K562 (cell line): ENCODE data around the gene GASK1A. TPM values are rescaled to one million over a fixed set of nuclear protein-coding genes. Genes with fewer than 3 reads are reported as not detected.
A peak's percentile ranks its signal among the peaks of the same experiment; 100 is the strongest.
"Not testable (repeated sequence)": the region's sequence is repeated elsewhere in the genome, so short reads cannot be mapped to it uniquely, and the experiment has no call there.

Source experiments
- ATAC-seq: fragments of 200-7000 bp; cut with Tn5 transposase; 3 replicates; pipeline ENCODE4 v1.9.1; 2020; ENCODE audit warnings: moderate library complexity
- BruUV-seq: library from RNA; stranded (reverse); fragments of 400-500 nt; replicated peaks from 2 replicates; lab custom pipeline; 2021; lab: Mats Ljungman, UMichigan
- CTCF ChIA-PET: fragments of 300-600 bp; formaldehyde crosslinking; extraction: SDS; loops from one replicate; lab custom pipeline; 2021; ENCODE audit warnings: low intra/inter-chr PET ratio; lab: Yijun Ruan, JAX
- POLR2A ChIA-PET: fragments of 300-600, 350-650 bp; sonication (Branson Sonifier 250); formaldehyde crosslinking; extraction: SDS; loops from one replicate; lab custom pipeline; 2021; ENCODE audit warnings: antibody characterized with exemption, inconsistent platforms; lab: Yijun Ruan, JAX
- DNase-seq, 4 experiments: peaks; one replicate each; pipeline versions ENCODE4 v3.0.0 to v3.0.0-alpha.2; 2011 to 2018; ENCODE audit warnings: low spot score in 3 of 4, mixed read lengths in 3 of 4; ENCODE audit errors: extremely low read depth in 1 of 4
- FAIRE-seq: peaks from 2 replicates; lab custom pipeline; 2011; peaks lifted over from hg19 to GRCh38; lab: Jason Lieb, UNC
- H2AFZ ChIP-seq: 2 replicates; pipeline ENCODE4 v1.6.0; 2011; ENCODE audit warnings: low read depth, low read length, control low read depth, inconsistent platforms
- H3K27ac ChIP-seq: fragments of 200-600 bp; 3 replicates; pipeline ENCODE4 v1.8.0; 2011; ENCODE audit warnings: low read depth, mild to moderate bottlenecking, control low read depth, inconsistent platforms, low read length, moderate library complexity, mixed read lengths; ENCODE audit errors: extremely low read depth
- H3K27me3 ChIP-seq, 2 experiments: fragments of 300-600 bp in 1 of 2; 2 replicates in 1 of 2; 3 replicates in 1 of 2; pipeline versions ENCODE4 v1.6.0 to v1.8.0; 2011; ENCODE audit warnings: inconsistent platforms in 2 of 2, low read length in 2 of 2, mild to moderate bottlenecking in 1 of 2, mixed read lengths in 1 of 2, moderate library complexity in 1 of 2; ENCODE audit not compliant: control insufficient read depth in 2 of 2, insufficient read depth in 2 of 2
- H3K36me3 ChIP-seq: fragments of 300-600 bp; 3 replicates; pipeline ENCODE4 v1.8.0; 2011; ENCODE audit warnings: mild to moderate bottlenecking, low read length, inconsistent platforms; ENCODE audit not compliant: control insufficient read depth, insufficient read depth
- H3K4me1 ChIP-seq, 2 experiments: fragments of 200-600 bp in 1 of 2; replicated peaks in 1 of 2; 2 replicates in 1 of 2; 3 replicates in 1 of 2; pipeline versions ENCODE4 v1.5.1 to v1.8.0; 2011; ENCODE audit warnings: inconsistent platforms in 2 of 2, low read length in 2 of 2, mild to moderate bottlenecking in 1 of 2, mixed read lengths in 1 of 2, moderate library complexity in 1 of 2; ENCODE audit not compliant: control insufficient read depth in 2 of 2, insufficient read depth in 2 of 2
- H3K4me2 ChIP-seq: 2 replicates; pipeline ENCODE4 v1.6.1; 2011; ENCODE audit warnings: low read length, control low read depth, inconsistent platforms, mixed read lengths; ENCODE audit not compliant: insufficient read depth
- H3K4me3 ChIP-seq: fragments of 200-600 bp; sonication (generic), shearing (Covaris generic); 2 replicates; pipeline ENCODE4 v1.5.1; 2016; ENCODE audit warnings: control low read depth, inconsistent platforms
- H3K79me2 ChIP-seq: fragments of 200-600 bp; 3 replicates; pipeline ENCODE4 v1.8.0; 2011; ENCODE audit warnings: low read length, inconsistent platforms; ENCODE audit not compliant: control insufficient read depth, insufficient read depth
- H3K9ac ChIP-seq, 2 experiments: 2 replicates each; pipeline versions ENCODE4 v1.6.0 to v1.6.1; 2011; ENCODE audit warnings: low read depth in 2 of 2, low read length in 2 of 2, control low read depth in 1 of 2, inconsistent platforms in 1 of 2, mild to moderate bottlenecking in 1 of 2, mixed read lengths in 1 of 2; ENCODE audit not compliant: insufficient read depth in 1 of 2
- H3K9me1 ChIP-seq: one replicate; pipeline ENCODE4 v1.6.0; 2011; ENCODE audit warnings: inconsistent platforms, mild to moderate bottlenecking, low read length, moderate library complexity; ENCODE audit not compliant: control insufficient read depth, insufficient read depth
- H3K9me3 ChIP-seq: replicated peaks from 2 replicates; pipeline ENCODE4 v1.5.1; 2011; ENCODE audit warnings: low read depth, low read length, inconsistent platforms; ENCODE audit not compliant: control insufficient read depth, insufficient read depth
- H4K20me1 ChIP-seq: replicated peaks from 2 replicates; pipeline ENCODE4 v1.6.1; 2011; ENCODE audit warnings: low read length, inconsistent platforms, mixed read lengths; ENCODE audit not compliant: control insufficient read depth, insufficient read depth
- MITF ChIP-seq: IDR thresholded peaks from 2 replicates; pipeline ENCODE4 v1.6.1; 2014; ENCODE audit warnings: antibody characterized with exemption
- PCBP1 ChIP-seq: fragments of 200-400 bp; formaldehyde crosslinking; IDR thresholded peaks from 2 replicates; pipeline ENCODE4 v1.6.1; 2018; ENCODE audit warnings: mild to moderate bottlenecking, low read depth, low read length; ENCODE audit not compliant: poor library complexity, severe bottlenecking
- POLR2AphosphoS2 ChIP-seq: IDR thresholded peaks from 2 replicates; pipeline ENCODE4 v1.6.1; 2012; ENCODE audit warnings: low read length, improper control_type of control experiment
- RBM25 ChIP-seq: fragments of 200-400 bp; formaldehyde crosslinking; IDR thresholded peaks from 2 replicates; pipeline ENCODE4 v1.6.1; 2018; ENCODE audit warnings: low read length, low read depth, moderate library complexity; ENCODE audit not compliant: severe bottlenecking
- TEAD1 ChIP-seq, 2 experiments: fragments of 450-650 bp in 1 of 2; sonication (generic) in 1 of 2; formaldehyde crosslinking; IDR thresholded peaks; 2 replicates each; pipeline versions ENCODE4 v1.4.0 to v1.8.0; 2020 to 2022; ENCODE audit warnings: mild to moderate bottlenecking in 2 of 2, missing genetic modification reagents in 1 of 2
- ZNF121 ChIP-seq: sonication (generic); formaldehyde crosslinking; conservative IDR thresholded peaks from 2 replicates; pipeline ENCODE4 v1.8.0; 2022; ENCODE audit warnings: missing genetic modification reagents
- WGBS: fragments of 100-300 bp; shearing (Covaris generic); methylation state at CpG from one replicate; pipeline ENCODE4 v1.1.6; 2016; ENCODE audit warnings: low coverage, mixed read lengths; ENCODE audit not compliant: insufficient coverage; ENCODE audit errors: missing lambda C conversion rate; 5-methylcytosine and 5-hydroxymethylcytosine counted together
- in situ Hi-C: fragments of 300-500 bp; cut with MboI; formaldehyde crosslinking; loops from 4 replicates; pipeline ENCODE4 v1.15.0; 2018; ENCODE audit warnings: inconsistent platforms, mixed read lengths
- intact Hi-C: fragments of 100-400 bp; cut with micrococcal nuclease; formaldehyde crosslinking; loops from 2 replicates; pipeline ENCODE4 v1.14.2; 2022
- polyA plus RNA-seq, 8 experiments: library from polyadenylated mRNA; depleted of rRNA in 4 of 8; stranded (reverse) in 5 of 8; unstranded in 3 of 8; fragments of >200 nt; fragmentation: Nextera tagmentation in 2 of 8; fragmentation: Illumina TruSeq in 1 of 8; extraction: Ambion mirVana in 2 of 8; extraction: Trizol in 1 of 8; gene quantifications; 2 replicates each; pipeline versions ENCODE4 v1.2.1 to v1.2.3, GENCODE V29; 2011 to 2014; ENCODE audit warnings: inconsistent platforms in 1 of 8, missing spikeins in 1 of 8
- total RNA-seq, 7 experiments: library from RNA; depleted of rRNA in 6 of 7; stranded (reverse); fragments of >200 nt in 6 of 7; fragmentation: Illumina TruSeq in 2 of 7; extraction: Trizol in 2 of 7; gene quantifications; 2 replicates each; pipeline versions ENCODE4 v1.2.1 to v1.2.3, GENCODE V29; 2011 to 2021; ENCODE audit warnings: low replicate concordance in 1 of 7

The GASK1A gene
- total and polyA plus RNA-seq, 9 of the 15 experiments (the other 6 are each of a cell fraction or from before 2014, with no cell fraction given): 0.04 to 0.11 (median 0.05) TPM; not detected in 5

GRCh38 chr3:43070670-43071069, 91.6 kb downstream of the GASK1A start:
- ATAC-seq, H3K4me3 ChIP-seq, in situ Hi-C loops, H3K4me2 ChIP-seq, H3K27ac ChIP-seq, H2AFZ ChIP-seq, H3K79me2 ChIP-seq, H3K9ac ChIP-seq, H3K27me3 ChIP-seq, CTCF ChIA-PET, H3K9me1 ChIP-seq, DNase-seq, H3K9me3 ChIP-seq, FAIRE-seq, H3K36me3 ChIP-seq, H4K20me1 ChIP-seq, BruUV-seq, H3K4me1 ChIP-seq: not testable (repeated sequence)
- POLR2A ChIA-PET: interaction anchor here (0.9 to 1.3 kb wide), 2 partner anchors 14 to 108 kb away, joined by 3 read pairs; no protein-coding TSS in a partner anchor
- 56% methylated on average over 4 of the region's 5 CpGs for WGBS
- TF ChIP-seq RBM25 (peak; percentile 57), ZNF121 (CRISPR knock-in tag) (0 out of 2 replicates have a peak, but pooled peaks have one; percentile 49)
- intact Hi-C loops: loop anchor here (10.0 kb wide), 1 partner anchor 106 kb away; no protein-coding TSS in a partner anchor

- intact Hi-C loops: loop anchor here (10.0 kb wide), 1 partner anchor 107 kb away; no protein-coding TSS in a partner anchor
- 2% methylated on average over 7 of the region's 7 CpGs for WGBS
- TF ChIP-seq POLR2AphosphoS2 (no peak), TEAD1 (CRISPR knock-in tag; IDR thresholded peaks at IDR 0.05) (peak in 1 of 2 experiments; percentile 64; a peak in 1 of 4 replicates), MITF (no peak), PCBP1 (no peak)
Measured at GRCh38 chr3:43071313-43071893, 92.3 kb downstream of the GASK1A start.

More at GRCh38 chr3:43071313-43071893, 92.3 kb downstream of the GASK1A start:
- no peaks in the 10 kb centered on the region for H3K36me3 ChIP-seq
- ChIA-PET CTCF (no interaction called here), POLR2A (interaction anchor here (0.6 to 1.3 kb wide), 3 partner anchors 14 to 109 kb away, joined by 3 to 4 read pairs (median 3); no protein-coding TSS in a partner anchor)
- no peaks in the 10 kb centered on the region for H3K4me1 ChIP-seq
- H3K9me1 ChIP-seq: no peaks in the 10 kb centered on the region
- H3K9ac ChIP-seq: no peak overlapping the region
- H3K9me3 ChIP-seq: no peaks in the 10 kb centered on the region
- no peak overlapping the region for H2AFZ ChIP-seq
- H3K27ac ChIP-seq: no peak overlapping the region
- in situ Hi-C loops: no loop called here
- FAIRE-seq: peak; percentile 84
- ATAC-seq: peak; percentile 89
- H3K4me3 ChIP-seq: no peak overlapping the region
- H3K79me2 ChIP-seq: no peaks in the 10 kb centered on the region
- BruUV-seq: no TSS peak
- peak; percentile 59 to 72 (median 66) for DNase-seq
- H4K20me1 ChIP-seq: no peaks in the 10 kb centered on the region
- no peak overlapping the region for H3K4me2 ChIP-seq
- H3K27me3 ChIP-seq: peaks cover 0 to 9% of the 10 kb centered on the region in 2 experiments; a peak in 2 of 5 replicates
